Hepatocyte (in vitro differentiated cells): ENCODE results near the gene GPR37L1.

ENCODE experiments used
- CTCF ChIP-seq: fragments of 200-600 bp; sonication (generic); IDR thresholded peaks from 2 replicates; pipeline ENCODE4 v1.5.1; 2016; ENCODE audit warnings: antibody characterized with exemption, mild to moderate bottlenecking; ENCODE audit not compliant: poor library complexity
- EZH2 ChIP-seq: fragments of 200-600 bp; sonication (generic); IDR thresholded peaks from 2 replicates; pipeline ENCODE4 v1.6.1; 2016; ENCODE audit warnings: antibody characterized with exemption, mild to moderate bottlenecking, borderline replicate concordance

GRCh38 chr1:202130297-202130721, 7.6 kb downstream of the GPR37L1 start:
- TF ChIP-seq CTCF: no peak
- no peak for TF ChIP-seq EZH2
